ENCODE measurements around the gene CAPN12.

CAPN12 gene

DNA sequence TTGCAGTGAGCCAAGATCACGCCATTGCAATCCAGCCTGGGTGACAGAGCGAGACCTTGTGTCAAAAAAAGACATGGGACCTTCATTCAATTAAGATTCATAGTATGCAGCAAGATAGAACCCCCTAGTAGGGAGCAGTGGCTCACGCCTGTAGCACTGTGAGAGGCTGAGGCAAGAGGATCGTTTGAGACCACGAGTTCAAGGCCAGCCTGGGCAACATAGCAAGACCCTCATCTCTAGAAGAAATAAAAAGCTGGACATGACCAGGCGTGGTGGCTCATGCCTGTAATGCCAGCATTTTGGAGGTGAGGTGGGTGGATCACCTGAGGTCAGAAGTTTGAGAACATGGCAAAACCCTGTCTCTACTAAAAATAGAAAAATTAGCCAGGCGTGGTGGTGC, 36.2 kb upstream of the CAPN12 start:
- TF ChIP-seq, protein P1, sequence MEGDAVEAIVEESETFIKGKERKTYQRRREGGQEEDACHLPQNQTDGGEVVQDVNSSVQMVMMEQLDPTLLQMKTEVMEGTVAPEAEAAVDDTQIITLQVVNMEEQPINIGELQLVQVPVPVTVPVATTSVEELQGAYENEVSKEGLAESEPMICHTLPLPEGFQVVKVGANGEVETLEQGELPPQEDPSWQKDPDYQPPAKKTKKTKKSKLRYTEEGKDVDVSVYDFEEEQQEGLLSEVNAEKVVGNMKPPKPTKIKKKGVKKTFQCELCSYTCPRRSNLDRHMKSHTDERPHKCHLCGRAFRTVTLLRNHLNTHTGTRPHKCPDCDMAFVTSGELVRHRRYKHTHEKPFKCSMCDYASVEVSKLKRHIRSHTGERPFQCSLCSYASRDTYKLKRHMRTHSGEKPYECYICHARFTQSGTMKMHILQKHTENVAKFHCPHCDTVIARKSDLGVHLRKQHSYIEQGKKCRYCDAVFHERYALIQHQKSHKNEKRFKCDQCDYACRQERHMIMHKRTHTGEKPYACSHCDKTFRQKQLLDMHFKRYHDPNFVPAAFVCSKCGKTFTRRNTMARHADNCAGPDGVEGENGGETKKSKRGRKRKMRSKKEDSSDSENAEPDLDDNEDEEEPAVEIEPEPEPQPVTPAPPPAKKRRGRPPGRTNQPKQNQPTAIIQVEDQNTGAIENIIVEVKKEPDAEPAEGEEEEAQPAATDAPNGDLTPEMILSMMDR (conservative IDR thresholded peaks at IDR 0.05; ENCODE audit: low read length) = no peak
- no peak for TF ChIP-seq EZH2phosphoT487 (IDR thresholded peaks at IDR 0.05; ENCODE audit: borderline replicate concordance)
- Histone ChIP-seq H3K4me3 (ENCODE audit: low read length, poor library complexity, severe bottlenecking) (no peak overlapping the region), H4K20me1 (ENCODE audit: insufficient read depth, low read length, poor library complexity, severe bottlenecking) (no peaks in the 10 kb centered on the region), H3K4me2 (ENCODE audit: low read depth, low read length, poor library complexity, severe bottlenecking) (no peak overlapping the region), H3K27me3 (ENCODE audit: insufficient read depth, low read length, poor library complexity, severe bottlenecking) (no peaks in the 10 kb centered on the region), H3K4me1 (ENCODE audit: insufficient read depth, low read length, poor library complexity, severe bottlenecking) (no peaks in the 10 kb centered on the region), H3F3A (ENCODE audit: low read depth) (no peaks in the 10 kb centered on the region), H2AFZ (ENCODE audit: low read length) (no peak overlapping the region), H3K9me2 (replicated peaks; ENCODE audit: low read depth, low read length) (no peaks in the 10 kb centered on the region), H3K9me3 (ENCODE audit: insufficient read depth, low read depth, low read length) (no peaks in the 10 kb centered on the region), H3K9ac (ENCODE audit: low read depth, low read length, poor library complexity, severe bottlenecking) (no peak overlapping the region), H3K79me2 (ENCODE audit: insufficient read depth, low read length) (no peaks in the 10 kb centered on the region), H3K36me3 (ENCODE audit: insufficient read depth, low read length) (no peaks in the 10 kb centered on the region)

DNA sequence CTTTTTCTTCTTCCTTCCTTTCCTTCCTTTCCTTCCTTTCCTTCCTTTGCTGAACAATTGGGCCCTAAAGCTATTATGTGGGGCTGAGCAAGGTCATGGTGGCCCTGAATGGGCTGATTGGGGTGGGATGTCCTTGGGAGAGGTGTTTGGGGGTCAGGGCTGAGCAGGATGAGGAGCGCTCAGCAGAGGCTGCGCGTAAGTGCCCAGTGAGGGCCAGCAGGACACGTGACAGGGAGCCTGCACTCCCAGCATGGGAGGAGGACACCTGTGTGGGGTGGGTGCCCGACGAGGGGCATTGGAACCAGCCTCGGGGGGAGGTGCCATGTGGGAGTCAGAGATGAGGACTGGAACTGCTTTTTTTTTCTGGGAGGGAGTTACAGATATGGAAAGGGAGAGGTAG, 34.5 kb upstream of the CAPN12 start:
- no peaks in the 10 kb centered on the region for H3K36me3 ChIP-seq (ENCODE audit: insufficient read depth, low read length)
- H3K9me2 ChIP-seq (replicated peaks; ENCODE audit: low read depth, low read length) = no peaks in the 10 kb centered on the region
- no peak overlapping the region for H3K4me3 ChIP-seq (ENCODE audit: low read length, poor library complexity, severe bottlenecking)
- H3K4me2 ChIP-seq (ENCODE audit: low read depth, low read length, poor library complexity, severe bottlenecking) = no peak overlapping the region
- no peaks in the 10 kb centered on the region for H3K9me3 ChIP-seq (ENCODE audit: insufficient read depth, low read depth, low read length)
- H3K9ac ChIP-seq (ENCODE audit: low read depth, low read length, poor library complexity, severe bottlenecking) = no peak overlapping the region
- no peaks in the 10 kb centered on the region for H3F3A ChIP-seq (ENCODE audit: low read depth)
- no peaks in the 10 kb centered on the region for H4K20me1 ChIP-seq (ENCODE audit: insufficient read depth, low read length, poor library complexity, severe bottlenecking)
- no peaks in the 10 kb centered on the region for H3K27me3 ChIP-seq (ENCODE audit: insufficient read depth, low read length, poor library complexity, severe bottlenecking)
- no peak for TF ChIP-seq EZH2phosphoT487 (IDR thresholded peaks at IDR 0.05; ENCODE audit: borderline replicate concordance)
- TF ChIP-seq, protein P1 (conservative IDR thresholded peaks at IDR 0.05; ENCODE audit: low read length) = no peak
- no peak overlapping the region for H2AFZ ChIP-seq (ENCODE audit: low read length)
- H3K4me1 ChIP-seq (ENCODE audit: insufficient read depth, low read length, poor library complexity, severe bottlenecking) = no peaks in the 10 kb centered on the region
- H3K79me2 ChIP-seq (ENCODE audit: insufficient read depth, low read length) = no peaks in the 10 kb centered on the region

DNA sequence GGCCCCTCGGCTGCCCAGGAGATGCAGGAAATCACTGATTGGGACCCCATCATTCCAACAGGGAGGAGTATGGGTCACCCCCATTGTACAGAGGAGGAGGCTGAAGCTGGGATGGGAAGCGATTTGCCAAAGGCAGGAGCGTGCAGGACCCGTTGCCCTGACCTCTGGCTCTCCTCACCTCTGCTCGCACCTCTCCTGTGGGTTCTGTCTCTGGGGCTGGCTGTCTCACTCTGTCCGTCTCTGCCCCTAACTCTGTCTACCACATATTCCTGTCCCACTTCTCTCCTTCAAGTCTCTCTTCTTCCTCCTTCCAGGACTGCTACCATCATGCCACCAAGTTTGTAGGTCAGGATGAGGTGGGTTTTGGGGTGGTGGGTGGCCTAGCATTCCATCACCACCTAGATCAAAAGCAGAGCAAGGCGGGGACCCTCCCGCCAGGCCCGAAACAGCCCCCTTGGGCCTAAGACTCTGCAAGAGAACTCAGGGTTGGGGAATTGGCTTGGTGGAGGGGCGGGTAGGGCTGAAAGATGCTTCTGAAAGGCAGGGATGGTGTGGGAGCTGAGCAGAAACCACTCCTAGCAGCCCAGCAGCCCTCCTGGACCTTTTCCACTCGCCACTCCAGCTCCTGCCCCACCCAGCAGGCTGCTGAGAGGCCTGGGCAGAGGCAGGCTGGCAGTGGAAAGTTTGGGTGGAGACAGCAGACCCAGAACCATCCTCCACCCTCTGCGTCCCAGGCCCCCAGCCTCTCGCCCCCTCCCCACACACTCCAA, 30.1 kb upstream of the CAPN12 start:
- Histone ChIP-seq H3K4me3 (ENCODE audit: low read length, poor library complexity, severe bottlenecking) (no peak overlapping the region), H3K9me2 (replicated peaks; ENCODE audit: low read depth, low read length) (no peaks in the 10 kb centered on the region), H3K27me3 (ENCODE audit: insufficient read depth, low read length, poor library complexity, severe bottlenecking) (no peaks in the 10 kb centered on the region), H3K36me3 (ENCODE audit: insufficient read depth, low read length) (no peaks in the 10 kb centered on the region), H3K79me2 (ENCODE audit: insufficient read depth, low read length) (no peaks in the 10 kb centered on the region), H3K4me2 (ENCODE audit: low read depth, low read length, poor library complexity, severe bottlenecking) (no peak overlapping the region), H3K4me1 (ENCODE audit: insufficient read depth, low read length, poor library complexity, severe bottlenecking) (no peaks in the 10 kb centered on the region), H4K20me1 (ENCODE audit: insufficient read depth, low read length, poor library complexity, severe bottlenecking) (no peaks in the 10 kb centered on the region), H3F3A (ENCODE audit: low read depth) (no peaks in the 10 kb centered on the region), H3K9ac (ENCODE audit: low read depth, low read length, poor library complexity, severe bottlenecking) (no peak overlapping the region), H3K9me3 (ENCODE audit: insufficient read depth, low read depth, low read length) (no peaks in the 10 kb centered on the region), H2AFZ (ENCODE audit: low read length) (no peak overlapping the region)
- TF ChIP-seq, protein P1 (conservative IDR thresholded peaks at IDR 0.05; ENCODE audit: low read length) = no peak
- TF ChIP-seq EZH2phosphoT487 (IDR thresholded peaks at IDR 0.05; ENCODE audit: borderline replicate concordance) = no peak
